Left lung (tissue), 10 donors: ENCODE data around the gene LIN9. TPM values are rescaled to one million over a fixed set of nuclear protein-coding genes. Genes with fewer than 3 reads are reported as not detected.

Source experiments
- ATAC-seq: fragments of 200-7000 bp; cut with Tn5 transposase; one replicate; pipeline ENCODE4 v1.9.1; 2020; ENCODE audit warnings: moderate library complexity
- DNase-seq, 4 donors: peaks; one replicate each; pipeline ENCODE4 v3.0.0-alpha.2; 2013 to 2020
- H3K27ac ChIP-seq, 2 donors: fragments of 200-600 bp; sonication (generic) in 1 of 2; one replicate each; pipeline versions ENCODE4 v1.5.0 to v1.8.0; 2020 to 2021
- H3K27me3 ChIP-seq, 2 donors: fragments of 200-600 bp; sonication (generic) in 1 of 2; one replicate each; pipeline versions ENCODE4 v1.5.0 to v1.8.0; 2020 to 2021
- H3K36me3 ChIP-seq, 2 donors: fragments of 200-600 bp; sonication (generic) in 1 of 2; one replicate each; pipeline versions ENCODE4 v1.5.0 to v1.8.0; 2020 to 2021
- H3K4me1 ChIP-seq, 2 donors: fragments of 200-600 bp; one replicate each; pipeline ENCODE4 v1.8.0; 2021
- H3K4me3 ChIP-seq, 2 donors: fragments of 200-600 bp; sonication (generic) in 1 of 2; one replicate each; pipeline versions ENCODE4 v1.5.0 to v1.8.0; 2020 to 2021; ENCODE audit warnings: mild to moderate bottlenecking in 1 of 2
- H3K9me3 ChIP-seq, 2 donors: fragments of 200-600 bp; sonication (generic) in 1 of 2; one replicate each; pipeline versions ENCODE4 v1.5.0 to v1.8.0; 2020 to 2021
- intact Hi-C, 2 donors: fragments of 100-400 bp; cut with DNase I; formaldehyde crosslinking; loops; one replicate each; pipeline versions ENCODE4 v1.11.2 to v1.14.2; 2022
- polyA plus RNA-seq, 6 donors: library from polyadenylated mRNA; unstranded; fragments of 120-200 nt; gene quantifications; one replicate each; pipeline ENCODE4 v1.2.1, GENCODE V29; 2013; ENCODE audit not compliant: insufficient read length in 6 of 6
- total RNA-seq, 2 donors: library from RNA; stranded (reverse); fragmentation: NEBNext Ultra II Directional; extraction: Animal tissue kit (Norgen Biotek cat#: 25700); gene quantifications; one replicate each; pipeline ENCODE4 v1.2.1, GENCODE V29; 2021
- TF ChIP-seq, protein P1 (sequence below), 2 donors: fragments of 200-600 bp; sonication (generic) in 1 of 2; IDR thresholded peaks; one replicate each; pipeline versions ENCODE4 v1.5.0 to v1.8.0; 2021; ENCODE audit warnings: antibody characterized with exemption in 2 of 2
- donor health status: DM: no; HTN: yes; CAD: no.
- donor health status: DM: no; HTN: no; CAD: no.

The LIN9 gene
- total and polyA plus RNA-seq, 8 donors: 3.7 to 14.7 (median 11.5) TPM

DNA sequence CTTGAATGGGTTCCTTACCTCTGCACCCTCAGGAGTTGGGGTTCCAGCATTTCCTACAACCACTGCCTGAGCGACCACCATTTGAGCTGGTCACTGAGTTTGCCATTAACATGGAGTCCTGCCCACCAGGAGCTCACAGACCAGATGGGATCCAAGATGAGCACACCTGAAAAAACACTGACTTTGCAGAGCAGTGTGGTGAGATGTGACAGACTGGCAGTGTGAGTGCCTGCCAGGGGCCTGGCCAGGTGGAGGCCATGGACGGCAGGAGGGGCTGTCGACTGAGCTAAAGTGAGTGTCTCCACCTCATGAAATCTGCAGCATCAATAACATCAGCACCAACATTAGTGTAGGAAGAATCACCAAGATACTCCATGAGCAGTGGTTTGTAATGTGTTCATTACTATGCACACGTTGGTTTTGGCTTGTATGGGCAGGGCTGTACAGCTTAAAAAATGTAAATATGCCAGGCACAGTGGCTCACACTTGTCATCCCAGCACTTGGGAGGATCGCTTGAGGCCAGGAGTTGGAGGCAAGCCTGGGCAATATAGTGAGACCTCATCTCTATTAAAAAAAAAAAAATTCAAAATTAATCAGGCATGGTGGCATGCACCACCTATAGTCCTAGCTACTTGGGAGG, 97.7 kb downstream of the LIN9 start:
- ATAC-seq (no peak), DNase-seq (no peak)
- no peaks in the 10 kb centered on the region for H3K36me3 ChIP-seq
- TF ChIP-seq, protein P1, sequence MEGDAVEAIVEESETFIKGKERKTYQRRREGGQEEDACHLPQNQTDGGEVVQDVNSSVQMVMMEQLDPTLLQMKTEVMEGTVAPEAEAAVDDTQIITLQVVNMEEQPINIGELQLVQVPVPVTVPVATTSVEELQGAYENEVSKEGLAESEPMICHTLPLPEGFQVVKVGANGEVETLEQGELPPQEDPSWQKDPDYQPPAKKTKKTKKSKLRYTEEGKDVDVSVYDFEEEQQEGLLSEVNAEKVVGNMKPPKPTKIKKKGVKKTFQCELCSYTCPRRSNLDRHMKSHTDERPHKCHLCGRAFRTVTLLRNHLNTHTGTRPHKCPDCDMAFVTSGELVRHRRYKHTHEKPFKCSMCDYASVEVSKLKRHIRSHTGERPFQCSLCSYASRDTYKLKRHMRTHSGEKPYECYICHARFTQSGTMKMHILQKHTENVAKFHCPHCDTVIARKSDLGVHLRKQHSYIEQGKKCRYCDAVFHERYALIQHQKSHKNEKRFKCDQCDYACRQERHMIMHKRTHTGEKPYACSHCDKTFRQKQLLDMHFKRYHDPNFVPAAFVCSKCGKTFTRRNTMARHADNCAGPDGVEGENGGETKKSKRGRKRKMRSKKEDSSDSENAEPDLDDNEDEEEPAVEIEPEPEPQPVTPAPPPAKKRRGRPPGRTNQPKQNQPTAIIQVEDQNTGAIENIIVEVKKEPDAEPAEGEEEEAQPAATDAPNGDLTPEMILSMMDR (IDR thresholded peaks at IDR 0.05): no peak
- H3K27ac ChIP-seq: no peak overlapping the region
- no peaks in the 10 kb centered on the region for H3K4me1 ChIP-seq
- intact Hi-C loops: no loop called here
- no peak overlapping the region for H3K4me3 ChIP-seq
- H3K27me3 ChIP-seq: no peaks in the 10 kb centered on the region
- H3K9me3 ChIP-seq: no peaks in the 10 kb centered on the region

DNA sequence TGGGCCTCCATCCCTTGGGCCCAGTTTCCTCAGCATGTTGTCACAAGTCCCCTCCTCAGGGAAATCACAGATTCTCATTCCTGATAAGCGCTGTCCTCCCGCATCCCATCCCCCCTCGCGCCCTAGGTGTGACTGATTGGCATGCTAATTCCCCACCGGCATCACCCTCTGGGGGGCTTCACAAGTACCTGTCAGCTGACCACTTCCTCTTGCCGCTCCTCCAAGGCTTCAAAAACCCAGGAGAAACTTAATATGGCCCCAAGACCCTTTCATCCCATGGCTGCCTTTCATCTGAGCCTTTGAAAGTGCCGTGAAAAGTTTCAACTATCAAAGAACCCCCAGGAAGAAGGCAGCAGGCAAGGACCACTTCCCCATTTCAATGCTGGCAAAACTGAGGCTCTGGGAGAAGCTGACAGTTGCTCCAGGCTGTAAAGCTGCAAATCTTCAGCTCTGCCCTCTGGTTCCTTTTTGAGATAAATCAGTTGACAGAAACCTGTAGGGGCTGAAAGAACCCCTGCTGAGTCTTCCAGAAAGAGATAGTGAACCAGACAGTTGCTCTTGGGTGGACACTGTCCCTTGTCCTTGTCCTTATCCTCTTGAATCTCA, 98.3 kb downstream of the LIN9 start:
- H3K4me3 ChIP-seq: no peak overlapping the region
- intact Hi-C loops: no loop called here
- DNase-seq (no peak), ATAC-seq (no peak)
- no peaks in the 10 kb centered on the region for H3K36me3 ChIP-seq
- H3K27ac ChIP-seq: no peak overlapping the region
- TF ChIP-seq, protein P1 (IDR thresholded peaks at IDR 0.05): no peak
- H3K4me1 ChIP-seq: no peaks in the 10 kb centered on the region
- no peaks in the 10 kb centered on the region for H3K9me3 ChIP-seq
- H3K27me3 ChIP-seq: no peaks in the 10 kb centered on the region

DNA sequence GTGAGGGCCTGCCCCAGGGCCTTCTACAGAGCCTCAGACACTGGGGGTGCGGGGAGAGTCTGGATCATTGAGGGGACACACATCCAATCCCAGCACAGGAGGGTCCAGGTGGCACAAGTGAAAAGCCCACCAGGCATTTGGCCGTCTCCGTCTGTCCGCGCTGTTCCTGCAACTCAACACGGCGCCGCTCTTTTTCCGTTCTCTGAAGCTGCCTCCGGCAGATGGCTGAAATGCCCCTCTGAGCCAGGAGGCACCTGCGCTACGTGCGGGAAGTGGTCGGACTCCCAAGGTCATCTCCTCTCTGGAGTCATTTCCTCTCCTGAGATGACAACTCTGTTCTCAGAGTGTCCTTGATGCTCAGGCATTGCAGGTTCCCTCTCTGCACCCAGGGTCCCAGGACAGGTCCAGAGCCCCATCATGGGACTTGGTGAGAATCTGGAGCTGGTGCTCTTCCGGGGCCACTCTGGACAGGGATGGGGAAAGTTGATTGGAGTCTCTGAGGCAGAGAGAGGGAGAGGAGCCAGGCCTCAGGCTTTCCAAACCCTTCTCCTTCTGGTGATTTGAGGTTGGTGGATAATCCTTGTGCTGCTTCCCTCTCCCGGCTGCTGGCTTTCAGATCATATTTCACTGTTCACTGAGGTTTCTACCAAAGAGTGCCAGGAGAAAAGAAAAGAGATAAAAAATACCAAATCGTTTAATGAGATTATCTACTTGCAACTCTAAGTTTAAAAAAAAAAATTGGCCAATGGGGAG, 99.5 kb downstream of the LIN9 start:
- TF ChIP-seq, protein P1 (IDR thresholded peaks at IDR 0.05): no peak
- intact Hi-C loops: no loop called here
- Histone ChIP-seq H3K9me3 (no peaks in the 10 kb centered on the region), H3K4me3 (no peak overlapping the region), H3K27me3 (no peaks in the 10 kb centered on the region), H3K36me3 (no peaks in the 10 kb centered on the region), H3K4me1 (no peaks in the 10 kb centered on the region), H3K27ac (no peak overlapping the region)
- DNase-seq: no peak
- no peak for ATAC-seq

DNA sequence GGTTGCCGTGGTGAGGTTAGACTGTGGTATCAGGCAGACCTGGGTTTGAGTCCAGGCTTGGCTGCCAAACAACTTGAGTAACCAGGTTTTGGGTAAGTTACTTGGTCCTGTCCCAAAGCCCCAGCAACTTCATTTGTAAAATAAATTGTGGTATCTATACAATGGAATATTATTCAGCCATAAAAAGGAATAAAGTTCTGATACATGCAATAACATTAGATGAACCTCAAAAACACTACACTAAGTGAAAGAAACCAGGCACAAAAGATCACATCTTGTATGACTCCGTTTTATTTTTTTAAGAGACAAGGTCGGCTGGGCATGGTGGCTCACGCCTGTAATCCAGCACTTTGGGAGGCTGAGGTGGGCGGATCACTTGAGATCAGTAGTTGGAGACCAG, 101.9 kb downstream of the LIN9 start:
- Histone ChIP-seq H3K27me3 (no peaks in the 10 kb centered on the region), H3K36me3 (no peaks in the 10 kb centered on the region), H3K4me3 (no peak overlapping the region), H3K4me1 (no peaks in the 10 kb centered on the region), H3K9me3 (no peaks in the 10 kb centered on the region), H3K27ac (no peak overlapping the region)
- ATAC-seq (no peak), DNase-seq (no peak)
- intact Hi-C loops: no loop called here
- TF ChIP-seq, protein P1 (IDR thresholded peaks at IDR 0.05): no peak

DNA sequence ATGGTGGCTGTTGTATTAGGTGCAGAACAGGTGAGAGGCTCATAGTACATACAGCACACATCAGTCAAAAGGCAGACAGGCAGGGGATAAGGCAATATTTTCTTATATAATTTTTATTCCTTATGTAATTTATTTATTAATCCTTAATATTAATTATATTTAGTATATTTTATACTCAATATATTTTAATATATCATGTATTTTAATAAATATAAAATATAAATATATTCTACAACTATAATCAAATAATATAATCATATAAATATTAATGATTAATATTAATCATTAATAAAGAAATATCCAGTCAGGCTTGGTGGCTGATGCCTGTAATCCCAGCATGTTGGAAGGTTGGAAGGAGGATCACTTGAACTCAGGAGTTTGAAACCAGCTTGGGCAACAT, 104.8 kb downstream of the LIN9 start:
- H3K9me3 ChIP-seq: no peaks in the 10 kb centered on the region
- H3K4me1 ChIP-seq: no peaks in the 10 kb centered on the region
- no peaks in the 10 kb centered on the region for H3K36me3 ChIP-seq
- no peak for ATAC-seq
- no peak for DNase-seq
- H3K4me3 ChIP-seq: no peak overlapping the region
- H3K27me3 ChIP-seq: no peaks in the 10 kb centered on the region
- no peak overlapping the region for H3K27ac ChIP-seq
- intact Hi-C loops: no loop called here
- TF ChIP-seq, protein P1 (IDR thresholded peaks at IDR 0.05): no peak
